Activated B cell treated with CpG ODN at 0.5 μM for 24 hours (primary cell): Measurements from ENCODE around the gene SIX6. TPM values are rescaled to one million over a fixed set of nuclear protein-coding genes. Genes with fewer than 3 reads are reported as not detected.

Source experiments
- ATAC-seq: fragments of 200-7000 bp; cut with Tn5 transposase; one replicate; pipeline ENCODE4 v1.10.0; 2021; ENCODE audit warnings: low read depth, mild to moderate bottlenecking, moderate library complexity
- CTCF ChIA-PET: fragments of 350-600 bp; sonication (Branson Sonifier 250); formaldehyde crosslinking; loops from one replicate; lab custom pipeline; 2021; ENCODE audit warnings: antibody characterized with exemption; lab: Charles Lee
- POLR2A ChIA-PET: fragments of 350-600 bp; sonication (Branson Sonifier 250); formaldehyde crosslinking; loops from one replicate; lab custom pipeline; 2021; ENCODE audit warnings: antibody characterized with exemption; lab: Charles Lee
- DNase-seq: peaks from one replicate; pipeline ENCODE4 v3.0.0; 2022
- H3K27ac Mint-ChIP-seq: one replicate; pipeline ENCODE4 v1.8.0; 2020; ENCODE audit warnings: mixed read lengths
- H3K27me3 Mint-ChIP-seq: one replicate; pipeline ENCODE4 v1.8.0; 2021; ENCODE audit warnings: mixed read lengths
- H3K36me3 Mint-ChIP-seq: one replicate; pipeline ENCODE4 v1.8.0; 2021; ENCODE audit warnings: low read depth, mixed read lengths
- H3K4me1 Mint-ChIP-seq: one replicate; pipeline ENCODE4 v1.8.0; 2021; ENCODE audit warnings: mixed read lengths
- H3K4me3 Mint-ChIP-seq: one replicate; pipeline ENCODE4 v1.8.0; 2020; ENCODE audit warnings: mild to moderate bottlenecking, mixed read lengths
- H3K9me3 Mint-ChIP-seq: one replicate; pipeline ENCODE4 v1.8.0; 2020; ENCODE audit warnings: mixed read lengths
- CTCF ChIP-seq: fragments of 200-600 bp; IDR thresholded peaks from one replicate; pipeline ENCODE4 v1.8.0; 2022; ENCODE audit warnings: antibody characterized with exemption, mild to moderate bottlenecking
- intact Hi-C: fragments of 100-400 bp; cut with micrococcal nuclease; formaldehyde crosslinking; loops from one replicate; pipeline ENCODE4 v1.15.1; 2024
- total RNA-seq: library from RNA; stranded (reverse); gene quantifications from 2 replicates; pipeline ENCODE4 v1.2.3, GENCODE V29; 2022

SIX6 gene
- total RNA-seq, 1 donor from 2014 or later: not detected

- H3K4me1 Mint-ChIP-seq: peaks cover 11% of the 10 kb centered on the region
- intact Hi-C loops: no loop called here
- POLR2A ChIA-PET: no interaction called here
- ATAC-seq (no peak), DNase-seq (no peak)
- peaks cover 63% of the 10 kb centered on the region for H3K27me3 Mint-ChIP-seq
- no peaks in the 10 kb centered on the region for H3K9me3 Mint-ChIP-seq
- no peak overlapping the region for H3K4me3 Mint-ChIP-seq
- CTCF ChIA-PET: no interaction called here
- no peaks in the 10 kb centered on the region for H3K36me3 Mint-ChIP-seq
- no peak overlapping the region for H3K27ac Mint-ChIP-seq
- no peak for TF ChIP-seq CTCF
Measured at GRCh38 chr14:60509438-60510253, 700 bp downstream of the SIX6 start.

GRCh38 chr14:60510254-60510950 lies 1.5 kb downstream of the SIX6 start:
- TF ChIP-seq CTCF: no peak
- CTCF ChIA-PET: no interaction called here
- no peak for ATAC-seq
- H3K27me3 Mint-ChIP-seq: peaks cover 63% of the 10 kb centered on the region
- no peak overlapping the region for H3K27ac Mint-ChIP-seq
- H3K4me3 Mint-ChIP-seq: no peak overlapping the region
- POLR2A ChIA-PET: no interaction called here
- intact Hi-C loops: no loop called here
- DNase-seq: no peak
- no peaks in the 10 kb centered on the region for H3K36me3 Mint-ChIP-seq
- no peaks in the 10 kb centered on the region for H3K9me3 Mint-ChIP-seq
- H3K4me1 Mint-ChIP-seq: peaks cover 13% of the 10 kb centered on the region

GRCh38 chr14:60510951-60511599 lies 2.1 kb downstream of the SIX6 start:
- ChIA-PET CTCF (no interaction called here), POLR2A (no interaction called here)
- H3K4me1 Mint-ChIP-seq: peaks cover 18% of the 10 kb centered on the region
- H3K27ac Mint-ChIP-seq: no peak overlapping the region
- no peaks in the 10 kb centered on the region for H3K36me3 Mint-ChIP-seq
- no peak for TF ChIP-seq CTCF
- intact Hi-C loops: no loop called here
- no peak for DNase-seq
- no peak overlapping the region for H3K4me3 Mint-ChIP-seq
- H3K27me3 Mint-ChIP-seq: peaks cover 60% of the 10 kb centered on the region
- no peak for ATAC-seq
- no peaks in the 10 kb centered on the region for H3K9me3 Mint-ChIP-seq

- DNase-seq (no peak), ATAC-seq (no peak)
- ChIA-PET POLR2A (no interaction called here), CTCF (no interaction called here)
- Mint-ChIP-seq H3K27me3 (peaks cover 64% of the 10 kb centered on the region), H3K36me3 (no peaks in the 10 kb centered on the region), H3K27ac (no peak overlapping the region), H3K4me1 (peaks cover 22% of the 10 kb centered on the region), H3K4me3 (no peak overlapping the region), H3K9me3 (no peaks in the 10 kb centered on the region)
- intact Hi-C loops: no loop called here
- no peak for TF ChIP-seq CTCF
Measured at GRCh38 chr14:60512126-60512525, 3.2 kb downstream of the SIX6 start.

- ChIA-PET CTCF (no interaction called here), POLR2A (no interaction called here)
- Mint-ChIP-seq H3K27me3 (peaks cover 62% of the 10 kb centered on the region), H3K4me3 (no peak overlapping the region), H3K4me1 (peaks cover 22% of the 10 kb centered on the region), H3K27ac (no peak overlapping the region), H3K36me3 (no peaks in the 10 kb centered on the region), H3K9me3 (no peaks in the 10 kb centered on the region)
- ATAC-seq (no peak), DNase-seq (no peak)
- no peak for TF ChIP-seq CTCF
- intact Hi-C loops: no loop called here
Measured at GRCh38 chr14:60512973-60513571, 4.1 kb downstream of the SIX6 start.
